GM19035 (cell line): Measurements from ENCODE around the gene DVL1.
"Not testable (repeated sequence)": the region's sequence is repeated elsewhere in the genome, so short reads cannot be mapped to it uniquely, and the experiment has no call there.

Experiments used
- ATAC-seq: cut with Tn5 transposase; IDR thresholded peaks from one replicate; pipeline ENCODE4 v1.9.1; 2021; ENCODE audit not compliant: unreplicated experiment

Gene DVL1

GRCh38 chr1:1349256-1350012 lies at the start of gene DVL1:
Gene DVL1 (minus strand): TSS chr1:1349418. CDS start chr1:1349065, 353 bp downstream.
- ATAC-seq, result peak; percentile 66

GRCh38 chr1:1398677-1399186 lies 49.5 kb upstream of the DVL1 start:
- ATAC-seq, result peak; percentile 8

GRCh38 chr1:1397839-1398523 lies 48.8 kb upstream of the DVL1 start:
- ATAC-seq, result no peak

DNA sequence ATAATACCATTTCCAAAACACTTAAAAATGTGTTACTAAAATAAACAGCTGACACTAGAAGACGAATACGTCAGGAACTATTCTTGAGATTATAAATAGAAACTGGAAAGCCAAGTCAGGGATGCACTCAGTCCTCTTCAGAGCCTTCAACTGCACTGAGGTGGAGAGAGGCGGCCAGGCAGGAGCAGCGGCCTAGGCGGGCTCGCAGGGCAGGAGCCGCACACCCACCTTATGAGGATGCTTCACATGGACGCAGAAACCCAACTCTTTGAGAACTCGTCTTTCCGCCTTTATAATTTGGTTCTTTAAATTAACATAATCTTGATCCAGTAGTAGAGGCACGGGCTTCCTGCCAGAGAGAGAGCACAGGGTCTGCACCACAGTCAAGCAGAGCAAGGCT lies 45.9 kb upstream of the DVL1 start:
- ATAC-seq, result no peak

DNA sequence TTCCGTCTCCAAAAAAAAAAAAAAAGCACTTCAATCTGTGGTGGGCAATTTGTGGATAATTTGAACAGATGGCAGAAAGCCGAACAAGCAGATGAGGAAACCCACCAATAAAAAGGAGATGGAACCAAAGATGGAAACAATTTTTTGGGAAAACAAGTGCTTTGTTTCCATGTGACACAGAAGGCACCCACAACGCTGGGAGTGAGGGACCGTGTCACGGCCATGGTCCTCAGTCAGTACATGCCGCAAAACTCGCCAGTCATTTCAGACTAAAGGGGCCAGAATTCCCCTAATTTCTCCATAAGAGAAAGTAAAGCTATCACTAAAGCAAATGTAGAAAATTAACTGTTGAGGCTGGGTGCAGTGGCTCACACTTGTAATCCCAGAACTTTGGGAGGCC lies 44.9 kb upstream of the DVL1 start:
- no peak for ATAC-seq

DNA sequence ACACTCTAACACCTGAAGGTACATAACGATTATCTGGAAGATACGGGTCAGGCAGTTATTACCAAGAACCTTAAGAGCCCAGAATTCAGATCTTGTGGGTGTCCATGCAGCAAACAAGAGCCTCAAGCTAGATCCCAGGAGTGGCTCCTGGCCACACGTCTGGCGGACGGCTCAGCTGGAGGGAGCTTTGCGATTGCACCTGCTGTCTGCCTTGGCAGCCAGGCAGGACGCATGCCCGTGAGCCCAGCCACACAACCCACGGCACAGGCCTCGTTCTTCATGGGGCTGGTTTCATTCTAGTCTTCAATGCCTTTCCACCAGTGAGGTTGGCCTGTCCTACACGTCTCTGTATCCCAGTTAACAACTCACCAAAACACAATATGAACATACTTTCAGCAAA lies 44.2 kb upstream of the DVL1 start:
- no peak for ATAC-seq

GRCh38 chr1:1393014-1393413 lies 43.8 kb upstream of the DVL1 start:
- ATAC-seq, result no peak

- no peak for ATAC-seq
Observed at GRCh38 chr1:1391225-1391624, 42.0 kb upstream of the DVL1 start.

GRCh38 chr1:1390675-1391074 lies 41.5 kb upstream of the DVL1 start:
- ATAC-seq, result no peak

DNA sequence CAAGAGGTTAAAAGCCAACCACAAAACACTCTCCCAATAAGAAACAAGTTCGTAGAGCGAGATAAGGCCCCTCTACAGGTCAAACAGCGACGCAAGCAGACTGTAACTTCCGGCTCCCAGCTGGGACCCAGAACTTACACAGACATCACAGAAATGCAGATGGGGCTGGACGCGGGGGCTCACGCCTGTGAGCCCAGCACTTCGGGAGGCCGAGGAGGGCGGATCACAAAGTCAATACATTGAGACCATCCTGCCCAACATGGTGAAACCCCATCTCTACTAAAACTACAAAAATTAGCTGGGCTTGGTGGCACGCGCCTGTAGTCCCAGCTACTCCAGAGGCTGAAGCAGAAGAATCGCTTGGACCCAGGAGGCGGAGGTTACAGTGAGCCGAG lies 38.9 kb upstream of the DVL1 start:
- ATAC-seq, result no peak

- ATAC-seq, result no peak
Observed at GRCh38 chr1:1387098-1388077, 38.2 kb upstream of the DVL1 start.

- no peak for ATAC-seq
Observed at GRCh38 chr1:1385931-1386330, 36.7 kb upstream of the DVL1 start.

DNA sequence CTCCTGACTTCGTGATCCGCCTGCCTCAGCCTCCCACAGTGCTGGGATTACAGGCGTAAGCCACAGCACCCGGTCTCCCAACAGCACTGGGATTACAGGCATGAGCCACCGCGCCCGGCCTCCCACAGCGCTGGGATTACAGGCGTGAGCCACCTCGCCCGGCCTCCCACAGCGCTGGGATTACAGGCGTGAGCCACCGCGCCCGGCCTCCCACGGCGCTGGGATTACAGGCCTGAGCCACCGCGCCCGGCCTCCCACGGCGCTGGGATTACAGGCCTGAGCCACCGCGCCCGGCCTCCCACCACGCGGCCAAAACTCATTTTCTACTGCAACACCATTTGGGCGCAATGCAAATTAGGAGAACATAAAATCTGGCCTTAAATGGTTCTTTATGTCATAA lies 36.1 kb upstream of the DVL1 start:
- not testable (repeated sequence) for ATAC-seq

GRCh38 chr1:1381294-1381693 lies 32.1 kb upstream of the DVL1 start:
- no peak for ATAC-seq

DNA sequence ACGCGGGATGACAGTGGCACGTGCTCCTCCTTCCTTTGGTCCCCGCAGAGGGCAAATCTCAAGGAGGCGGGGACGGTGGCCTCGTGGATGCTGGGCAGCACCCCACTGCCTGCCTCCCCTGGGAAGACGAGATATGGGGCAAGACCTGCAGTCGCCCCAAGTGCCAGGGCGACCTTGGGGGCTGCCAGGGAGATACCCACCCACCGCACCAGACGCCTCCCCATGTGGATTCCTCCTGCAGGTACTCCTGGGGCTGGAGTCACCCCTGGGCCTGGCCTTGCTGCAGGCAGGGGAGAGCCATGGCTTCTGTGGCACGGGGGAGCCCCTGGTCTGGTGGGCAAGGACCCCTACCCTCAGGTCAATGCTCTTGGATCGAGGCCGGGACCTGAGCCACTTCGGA lies 31.6 kb upstream of the DVL1 start:
- ATAC-seq, result no peak

- ATAC-seq, result no peak
Observed at GRCh38 chr1:1377540-1378205, 28.5 kb upstream of the DVL1 start.

DNA sequence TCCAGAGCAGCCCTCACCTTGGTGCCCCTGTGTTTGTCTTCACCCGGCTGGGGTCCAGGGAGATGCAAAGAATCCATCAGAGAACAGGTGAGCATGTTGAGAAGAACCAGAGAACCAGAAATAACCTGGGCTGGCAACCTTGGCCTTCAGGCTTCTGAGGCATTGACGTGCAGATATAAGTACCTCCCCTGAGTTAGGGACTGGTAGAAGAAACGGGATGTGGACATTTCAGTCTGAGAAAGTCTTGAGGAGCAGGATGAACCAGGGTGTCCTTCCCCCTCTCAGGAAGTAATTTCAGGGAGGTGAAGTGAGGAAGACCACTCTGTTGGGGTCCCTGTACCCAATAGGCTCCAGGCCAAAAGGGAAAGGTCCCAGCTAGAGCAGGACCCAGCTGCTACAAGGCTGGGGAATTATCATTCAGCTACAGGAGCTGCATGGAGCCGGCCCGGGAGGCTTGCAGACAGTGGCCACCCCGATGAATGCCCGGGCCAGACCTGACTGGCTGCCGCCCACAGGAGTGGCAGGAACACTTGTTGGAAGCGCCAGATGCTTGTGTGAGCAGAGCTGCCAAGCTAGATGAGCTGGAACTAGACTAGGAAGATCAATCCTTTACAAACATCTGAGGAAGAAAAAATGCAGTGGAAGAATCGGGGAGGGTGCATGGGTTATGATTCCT lies 27.5 kb upstream of the DVL1 start:
- ATAC-seq, result no peak

GRCh38 chr1:1374929-1375662 lies 25.9 kb upstream of the DVL1 start, which contains the start of gene AURKAIP1:
Gene AURKAIP1 (minus strand): TSS chr1:1375207. CDS start chr1:1374756, 451 bp downstream.
- ATAC-seq, result peak; percentile 89

GRCh38 chr1:1374589-1374928 lies 25.3 kb upstream of the DVL1 start:
- peak; percentile 5 for ATAC-seq
